Psoas muscle (tissue), 8 donors: ENCODE results near the gene ABCC4. TPM values are rescaled to one million over a fixed set of nuclear protein-coding genes. Genes with fewer than 3 reads are reported as not detected.

Source experiments
- ATAC-seq, 4 donors: fragments of 200-7000 bp; cut with Tn5 transposase; one replicate each; pipeline ENCODE4 v1.9.1; 2020; ENCODE audit warnings: moderate library complexity in 3 of 4, mild to moderate bottlenecking in 2 of 4
- DNase-seq, 2 donors: peaks; one replicate each; pipeline ENCODE4 v3.0.0-alpha.2; 2020
- H3K27ac ChIP-seq: fragments of 200-600 bp; one replicate; pipeline ENCODE4 v1.8.0; 2022
- H3K27me3 ChIP-seq, 3 donors: fragments of 200-600 bp in 1 of 3; one replicate each; pipeline versions ENCODE4 v1.6.1 to v1.8.0; 2013 to 2022; ENCODE audit warnings: low read length in 2 of 3, mild to moderate bottlenecking in 2 of 3, moderate library complexity in 1 of 3; ENCODE audit not compliant: insufficient read depth in 3 of 3
- H3K36me3 ChIP-seq, 2 donors: fragments of 200-600 bp in 1 of 2; one replicate each; pipeline versions ENCODE4 v1.6.1 to v1.8.0; 2013 to 2022; ENCODE audit warnings: low read depth in 1 of 2, mild to moderate bottlenecking in 1 of 2, moderate library complexity in 1 of 2; ENCODE audit not compliant: insufficient read depth in 1 of 2
- H3K4me1 ChIP-seq: fragments of 200-600 bp; one replicate; pipeline ENCODE4 v1.8.0; 2022
- H3K4me3 ChIP-seq: fragments of 200-600 bp; one replicate; pipeline ENCODE4 v1.8.0; 2022; ENCODE audit warnings: mild to moderate bottlenecking
- H3K9me3 ChIP-seq: fragments of 200-600 bp; one replicate; pipeline ENCODE4 v1.8.0; 2022
- CTCF ChIP-seq: fragments of 200-600 bp; IDR thresholded peaks from one replicate; pipeline ENCODE4 v1.8.0; 2022; ENCODE audit warnings: antibody characterized with exemption
- WGBS, 3 donors: extraction: QIAGEN DNeasy Blood & Tissue Kit; methylation state at CpG; one replicate each; pipeline versions ENCODE4 v1.1.6 to v1.1.7; 2013; 5-methylcytosine and 5-hydroxymethylcytosine counted together
- intact Hi-C, 2 donors: fragments of 100-400 bp; cut with DNase I; formaldehyde crosslinking; loops; one replicate each; pipeline versions ENCODE4 v1.11.0 to v1.14.2; 2022
- polyA plus RNA-seq, 3 donors: library from polyadenylated mRNA; stranded (reverse); fragments of 200-250 nt; gene quantifications; one replicate each; pipeline ENCODE4 v1.2.3, GENCODE V29; 2013
- total RNA-seq, 4 donors: library from RNA; stranded (reverse); fragmentation: NEBNext Ultra II Directional in 2 of 4; extraction: Animal tissue kit (Norgen Biotek cat#: 25700) in 2 of 4; gene quantifications; one replicate each; pipeline versions ENCODE4 v1.2.1 to v1.2.4, GENCODE V29; 2021 to 2023
- donor health status: healthy with polysubstance abuse.
- donor health status: DM: no; HTN: no; CAD: no; lungs with moderate emphysema.
- donor health status: Bipolar disorder and iron deficiency.
- donor health status: healthy.
- donor health status: DM: yes; HTN: yes; CAD: no.
- donor health status: DM: no; HTN: no; CAD: no.
- donor health status: DM: no; HTN: no; CAD: no.
- donor health status: DM: yes; HTN: yes; CAD: no.

ABCC4 gene
- total and polyA plus RNA-seq, 7 donors, result 2.3 to 25.2 (median 6.1) TPM

GRCh38 chr13:95083758-95084157 lies 217.5 kb downstream of the ABCC4 start:
- intact Hi-C loops, result no loop called here
- WGBS, 3 donors, result 82 to 87% (median 85%) methylated on average over 3 of the region's 3 CpGs
- H3K27ac ChIP-seq, result no peak overlapping the region
- ATAC-seq (no peak), DNase-seq (no peak)
- no peak for TF ChIP-seq CTCF
- H3K4me3 ChIP-seq, result no peak overlapping the region
- H3K36me3 ChIP-seq, result peaks cover 0 to 22% of the 10 kb centered on the region in 2 donors
- no peaks in the 10 kb centered on the region for H3K27me3 ChIP-seq
- no peaks in the 10 kb centered on the region for H3K9me3 ChIP-seq
- H3K4me1 ChIP-seq, result no peaks in the 10 kb centered on the region

GRCh38 chr13:95083066-95083465 lies 218.2 kb downstream of the ABCC4 start:
- H3K4me3 ChIP-seq, result no peak overlapping the region
- DNase-seq (no peak), ATAC-seq (no peak)
- no peak overlapping the region for H3K27ac ChIP-seq
- no peaks in the 10 kb centered on the region for H3K27me3 ChIP-seq
- no peaks in the 10 kb centered on the region for H3K4me1 ChIP-seq
- TF ChIP-seq CTCF, result no peak
- H3K36me3 ChIP-seq, result peaks cover 0 to 27% of the 10 kb centered on the region in 2 donors
- 92 to 96% (median 96%) methylated on average over 7 of the region's 7 CpGs for WGBS, 3 donors
- H3K9me3 ChIP-seq, result no peaks in the 10 kb centered on the region
- intact Hi-C loops, result no loop called here

- no peak for TF ChIP-seq CTCF
These were observed 225.7 kb downstream of the ABCC4 start for GRCh38 chr13:95075506-95075905.

GRCh38 chr13:95074820-95075219 lies 226.4 kb downstream of the ABCC4 start:
- intact Hi-C loops, result no loop called here
- Histone ChIP-seq H3K4me3 (no peak overlapping the region), H3K4me1 (no peaks in the 10 kb centered on the region), H3K9me3 (no peaks in the 10 kb centered on the region), H3K27ac (no peak overlapping the region), H3K36me3 (peaks cover 0 to 68% of the 10 kb centered on the region in 2 donors), H3K27me3 (no peaks in the 10 kb centered on the region)
- WGBS, 3 donors, result 74 to 82% (median 78%) methylated on average over 3 of the region's 3 CpGs
- ATAC-seq, result no peak
- no peak for DNase-seq
- TF ChIP-seq CTCF, result no peak

More at GRCh38 chr13:95075506-95075905, 225.7 kb downstream of the ABCC4 start:
- H3K9me3 ChIP-seq, result no peaks in the 10 kb centered on the region
- WGBS, 3 donors, result 61 to 71% (median 68%) methylated on average over 5 of the region's 5 CpGs
- no peak overlapping the region for H3K4me3 ChIP-seq
- no peaks in the 10 kb centered on the region for H3K27me3 ChIP-seq
- DNase-seq (no peak), ATAC-seq (no peak)
- H3K36me3 ChIP-seq, result peaks cover 0 to 64% of the 10 kb centered on the region in 2 donors
- H3K27ac ChIP-seq, result no peak overlapping the region
- intact Hi-C loops, result no loop called here
- H3K4me1 ChIP-seq, result no peaks in the 10 kb centered on the region

- no peaks in the 10 kb centered on the region for H3K27me3 ChIP-seq
- TF ChIP-seq CTCF, result no peak
- DNase-seq, result no peak
- no peak overlapping the region for H3K4me3 ChIP-seq
- no peak overlapping the region for H3K27ac ChIP-seq
- no peaks in the 10 kb centered on the region for H3K9me3 ChIP-seq
- no peak for ATAC-seq
- intact Hi-C loops, result no loop called here
- 75 to 85% (median 79%) methylated on average over 7 of the region's 7 CpGs for WGBS, 3 donors
- H3K4me1 ChIP-seq, result no peaks in the 10 kb centered on the region
- peaks cover 0 to 76% of the 10 kb centered on the region in 2 donors for H3K36me3 ChIP-seq
These were observed 227.4 kb downstream of the ABCC4 start for GRCh38 chr13:95073747-95074311.
